ENCODE data around the gene NFKBIA.

DNA sequence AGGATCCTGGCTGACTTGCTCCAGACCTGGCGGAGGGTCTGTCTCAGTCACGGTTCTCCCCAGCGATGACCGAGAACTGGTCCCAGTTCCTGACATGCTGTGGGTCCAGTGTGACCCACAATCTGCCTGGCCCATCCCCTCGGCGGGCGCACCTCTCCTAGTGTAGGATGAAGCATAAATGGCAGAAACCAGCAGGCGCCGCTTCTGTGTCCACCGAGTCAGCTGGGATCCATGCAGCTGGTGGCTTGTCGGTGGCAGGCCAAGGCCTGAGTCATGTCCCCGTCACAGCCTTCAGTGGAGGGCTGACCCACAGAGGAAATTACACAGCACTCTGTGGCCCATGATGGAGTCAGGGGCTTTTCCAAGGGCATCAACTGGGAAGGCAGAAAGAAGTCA is 38.5 kb downstream of the NFKBIA start:
- TF ChIP-seq, protein P1, sequence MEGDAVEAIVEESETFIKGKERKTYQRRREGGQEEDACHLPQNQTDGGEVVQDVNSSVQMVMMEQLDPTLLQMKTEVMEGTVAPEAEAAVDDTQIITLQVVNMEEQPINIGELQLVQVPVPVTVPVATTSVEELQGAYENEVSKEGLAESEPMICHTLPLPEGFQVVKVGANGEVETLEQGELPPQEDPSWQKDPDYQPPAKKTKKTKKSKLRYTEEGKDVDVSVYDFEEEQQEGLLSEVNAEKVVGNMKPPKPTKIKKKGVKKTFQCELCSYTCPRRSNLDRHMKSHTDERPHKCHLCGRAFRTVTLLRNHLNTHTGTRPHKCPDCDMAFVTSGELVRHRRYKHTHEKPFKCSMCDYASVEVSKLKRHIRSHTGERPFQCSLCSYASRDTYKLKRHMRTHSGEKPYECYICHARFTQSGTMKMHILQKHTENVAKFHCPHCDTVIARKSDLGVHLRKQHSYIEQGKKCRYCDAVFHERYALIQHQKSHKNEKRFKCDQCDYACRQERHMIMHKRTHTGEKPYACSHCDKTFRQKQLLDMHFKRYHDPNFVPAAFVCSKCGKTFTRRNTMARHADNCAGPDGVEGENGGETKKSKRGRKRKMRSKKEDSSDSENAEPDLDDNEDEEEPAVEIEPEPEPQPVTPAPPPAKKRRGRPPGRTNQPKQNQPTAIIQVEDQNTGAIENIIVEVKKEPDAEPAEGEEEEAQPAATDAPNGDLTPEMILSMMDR (optimal IDR thresholded peaks at IDR 0.05 in 1 of 3, IDR thresholded peaks at IDR 0.05 in 1 of 3, conservative IDR thresholded peaks at IDR 0.05 in 1 of 3; ENCODE audit: extremely low read depth in 1 of 3, insufficient read depth in 2 of 3, low read length in 3 of 3) = no peak
- no peak for TF ChIP-seq EZH2 (IDR thresholded peaks at IDR 0.05; ENCODE audit: low read length)

All from keratinocyte (primary cell).